Fibroblast of peridontal ligament (primary cell): ENCODE data around the gene LRCH1.
A peak's percentile ranks its signal among the peaks of the same experiment; 100 is the strongest.

Source experiments
- DNase-seq: peaks from one replicate; pipeline ENCODE4 v3.0.0-alpha.2; 2010; ENCODE audit errors: extremely low read depth

LRCH1 gene

DNA sequence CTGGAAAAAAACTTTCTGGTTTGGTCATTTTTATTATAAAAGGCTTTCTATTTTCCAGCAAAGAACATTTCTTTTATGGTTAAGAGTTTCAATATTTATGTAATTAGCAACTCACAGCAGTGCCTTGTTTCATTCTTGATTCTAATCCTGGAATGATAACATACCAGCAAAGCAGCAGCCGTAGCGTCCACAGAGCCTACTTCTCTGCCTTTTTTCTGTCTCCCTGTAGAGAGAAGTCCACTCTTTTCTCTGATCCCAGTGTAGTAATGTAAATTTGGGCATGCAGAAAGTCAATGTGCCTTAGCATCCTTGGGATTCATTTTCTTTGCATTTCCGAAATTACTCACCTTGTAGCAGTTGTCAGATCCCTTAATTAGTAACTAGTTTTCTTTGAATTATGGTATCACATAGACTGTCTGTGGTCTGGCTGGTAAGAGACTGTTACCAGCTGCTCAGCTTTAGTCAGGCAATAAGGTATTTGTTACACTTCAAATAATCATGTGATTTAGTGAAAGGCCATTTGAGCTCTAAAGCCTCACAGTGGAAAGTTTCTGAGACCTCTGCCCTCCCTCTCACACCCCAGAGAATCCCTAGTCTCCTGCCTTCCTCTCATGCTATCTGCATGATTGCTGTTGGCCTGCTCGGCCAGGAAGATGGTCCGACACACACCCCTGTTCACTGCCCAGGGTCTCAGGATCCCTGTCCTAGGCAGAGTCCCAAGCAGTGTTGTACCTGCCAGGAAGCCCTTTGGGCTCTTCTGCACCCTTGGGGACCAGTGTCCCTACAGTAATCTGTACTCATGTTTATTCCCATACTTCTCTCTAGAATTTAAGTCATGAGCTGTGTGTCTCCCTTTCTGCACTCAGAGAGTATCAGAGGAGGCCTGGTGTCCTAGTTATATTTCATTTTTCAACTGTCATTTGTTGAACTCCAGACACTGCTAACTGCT is 86.3 kb downstream of the LRCH1 start:
- no peak for DNase-seq

DNA sequence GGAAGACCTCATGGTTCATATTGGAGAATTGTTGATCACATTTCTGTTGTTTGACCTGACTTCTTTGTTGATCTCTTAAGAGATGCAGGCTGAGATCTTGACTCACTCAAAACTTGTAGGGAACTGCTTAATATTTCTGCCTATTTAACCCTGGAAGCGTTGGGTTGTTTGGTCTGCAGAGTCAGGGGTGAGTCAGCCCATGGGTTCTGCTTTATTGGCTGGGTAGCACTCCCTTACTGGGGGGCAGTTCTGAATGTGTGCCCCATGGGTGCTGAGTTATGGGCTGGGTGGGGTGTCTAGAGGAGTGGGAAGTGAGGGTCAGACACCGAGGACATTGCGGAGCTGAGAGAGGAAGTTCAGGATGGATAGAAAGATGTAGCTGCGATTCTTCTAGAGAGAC is 87.9 kb downstream of the LRCH1 start:
- no peak for DNase-seq

DNA sequence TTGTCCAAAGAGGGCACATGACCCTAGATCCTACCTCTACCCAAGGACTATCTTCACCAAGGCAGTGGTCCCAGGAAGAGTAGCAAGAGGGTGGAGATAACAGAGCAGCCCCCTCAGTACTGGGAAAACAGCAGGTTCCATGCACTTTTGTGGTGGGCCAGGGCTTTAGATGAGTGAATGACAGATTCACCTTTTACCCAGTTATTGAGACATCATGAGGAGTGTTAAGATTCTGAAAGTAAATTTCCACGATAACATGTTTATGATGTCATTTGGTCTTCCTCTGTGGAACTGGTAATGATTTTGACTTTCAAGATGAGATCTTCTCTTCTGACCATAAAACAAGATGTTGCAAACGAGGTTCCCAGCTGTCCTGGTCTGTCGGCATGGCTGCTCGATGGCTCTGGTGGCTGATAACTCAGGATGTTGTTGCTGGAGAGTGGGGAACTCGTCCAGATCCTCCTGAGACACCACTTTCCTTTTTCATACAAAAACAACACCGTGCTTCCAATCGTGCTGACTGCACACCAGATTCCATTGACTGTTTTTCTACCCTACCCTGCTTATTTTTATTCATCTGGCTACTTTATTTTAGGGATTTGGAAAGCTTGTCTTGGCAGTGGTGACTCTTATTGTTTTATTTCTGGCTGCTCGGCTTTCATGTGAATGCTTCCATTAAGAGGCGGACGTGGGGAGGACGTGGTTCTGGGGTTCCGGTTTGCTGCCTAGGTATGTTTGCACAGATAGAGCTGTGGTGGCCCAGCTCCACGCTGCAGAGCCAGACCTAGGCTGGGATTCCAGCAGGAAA is 88.5 kb downstream of the LRCH1 start:
- no peak for DNase-seq

DNA sequence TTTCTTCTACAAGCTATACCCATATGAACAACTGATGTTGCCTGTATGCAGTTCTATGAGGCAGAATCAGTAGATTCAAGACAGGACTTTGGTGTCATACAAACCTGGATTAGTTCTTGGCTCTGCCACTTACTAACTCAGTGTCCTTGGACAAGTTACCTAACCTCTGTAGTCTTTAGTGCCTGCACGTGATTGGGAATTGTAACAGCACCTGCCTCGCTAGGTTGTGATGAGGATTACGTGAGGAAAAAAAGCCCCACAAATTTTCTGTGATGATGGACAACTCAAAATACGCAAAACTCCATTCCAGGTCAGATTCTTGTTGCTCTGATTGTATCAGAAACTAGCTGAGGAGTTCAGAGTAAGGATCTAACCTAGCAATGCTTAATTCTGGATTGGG is 89.3 kb downstream of the LRCH1 start:
- DNase-seq: no peak

DNA sequence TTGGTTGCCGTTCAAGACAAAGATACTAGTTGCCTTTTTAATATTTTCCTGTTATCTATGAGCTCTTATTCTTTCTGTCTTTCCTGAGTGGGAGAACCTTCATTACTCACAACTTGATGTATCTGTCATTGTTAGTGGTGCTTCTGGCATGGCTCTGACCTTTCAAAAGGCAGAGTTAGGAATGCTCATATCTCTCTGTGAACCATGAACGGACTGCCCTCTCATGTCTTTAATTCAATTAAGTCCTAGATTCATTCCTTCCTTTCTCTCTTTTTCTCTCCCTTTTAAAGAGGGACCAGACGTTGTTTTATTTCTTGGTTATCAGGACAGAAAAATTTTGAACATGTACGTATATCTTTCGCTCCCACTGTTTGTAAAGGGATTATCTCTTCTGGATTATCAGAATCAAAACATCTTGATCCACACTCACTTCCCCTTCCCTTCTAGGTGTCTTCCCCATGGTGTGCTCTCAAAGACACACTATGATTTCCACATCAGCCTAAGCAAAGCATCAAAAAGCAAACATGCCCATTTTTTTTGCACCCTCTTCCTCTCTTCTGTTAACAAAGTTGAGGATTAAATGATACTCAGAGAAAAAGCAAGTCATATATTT is 90.3 kb downstream of the LRCH1 start:
- DNase-seq: no peak

DNA sequence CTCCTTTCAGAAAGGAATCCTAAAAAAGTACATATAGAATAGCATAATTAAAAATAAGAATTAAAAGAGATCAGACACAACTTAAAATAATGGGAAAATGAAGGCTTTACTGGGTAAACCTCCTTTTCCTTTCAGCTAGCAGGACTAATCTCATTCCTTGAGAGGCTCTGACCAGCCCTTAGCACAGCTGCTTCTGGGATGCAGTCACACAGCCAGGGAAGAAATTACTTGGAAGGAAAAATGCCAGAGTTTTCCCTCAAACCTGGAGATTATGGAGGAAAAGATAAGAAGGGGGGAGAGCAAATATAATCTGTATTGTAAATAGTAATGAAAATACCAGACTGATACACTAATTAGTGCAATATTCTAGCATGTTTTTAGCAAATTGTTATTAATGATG is 91.8 kb downstream of the LRCH1 start:
- DNase-seq: no peak

DNA sequence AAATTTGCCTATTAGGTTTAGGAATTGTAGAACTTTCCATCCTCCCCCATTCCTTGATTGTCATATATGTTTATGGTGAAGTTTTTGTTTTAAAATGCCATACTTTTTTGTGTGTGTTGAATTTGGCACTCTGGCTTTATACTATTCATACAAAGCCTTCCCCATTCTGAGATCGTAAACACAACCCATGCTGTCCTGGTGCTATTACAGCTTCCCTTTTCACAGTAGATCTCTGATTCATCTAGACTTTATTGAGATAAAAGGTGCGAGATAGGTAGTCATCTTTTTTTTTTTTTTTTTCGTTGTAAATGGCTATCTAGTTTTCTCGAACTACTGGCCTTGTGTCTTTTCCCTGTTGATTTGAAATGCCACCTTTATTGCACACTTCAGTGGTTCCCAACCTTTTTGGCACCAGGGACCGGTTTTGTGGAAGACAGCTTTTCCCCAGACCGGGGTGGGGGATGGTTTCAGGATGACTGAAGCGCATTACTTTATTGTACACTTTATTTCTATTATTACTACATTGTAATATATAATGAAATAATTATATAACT is 94.6 kb downstream of the LRCH1 start:
- DNase-seq: no peak

DNA sequence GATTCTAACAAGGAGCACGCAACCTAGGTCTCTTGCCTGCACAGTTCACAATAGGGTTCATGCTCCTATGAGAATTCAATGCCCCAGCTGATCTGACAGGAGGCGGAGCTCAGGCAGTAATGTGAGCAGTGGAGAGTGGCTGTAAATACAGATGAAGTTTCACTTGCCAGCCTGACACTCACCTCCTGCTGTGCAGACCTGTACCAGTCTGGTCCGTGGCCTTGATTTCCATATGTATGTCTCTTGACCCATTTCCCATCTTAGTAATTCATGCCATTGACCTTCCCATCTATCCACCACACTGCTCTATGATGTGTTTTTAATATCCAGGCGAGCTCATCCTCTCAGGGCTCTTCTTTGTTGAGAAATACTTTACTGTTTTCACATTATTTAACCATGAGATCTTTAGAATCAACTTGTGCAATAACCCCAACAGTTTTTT is 95.2 kb downstream of the LRCH1 start:
- peak; percentile 56 for DNase-seq

DNA sequence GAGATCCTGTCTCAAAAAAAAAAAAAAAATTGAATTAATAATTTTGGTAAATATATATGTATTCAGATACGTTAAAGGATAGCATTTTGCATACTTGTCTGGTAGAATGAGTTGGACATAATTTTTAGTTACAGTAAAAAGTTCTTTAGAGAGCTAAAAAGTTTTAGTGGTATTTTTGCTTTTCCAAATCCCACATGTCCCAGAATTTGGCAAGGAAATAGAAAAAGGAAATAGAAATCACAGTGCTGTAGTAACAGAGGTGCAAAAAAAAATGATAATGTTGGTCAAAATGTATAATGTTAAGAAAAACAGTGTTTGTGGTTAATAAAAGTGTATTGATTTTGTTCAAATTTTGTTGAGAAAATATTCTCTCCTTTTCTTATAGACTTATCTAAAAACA is 96.8 kb downstream of the LRCH1 start:
- DNase-seq: no peak

DNA sequence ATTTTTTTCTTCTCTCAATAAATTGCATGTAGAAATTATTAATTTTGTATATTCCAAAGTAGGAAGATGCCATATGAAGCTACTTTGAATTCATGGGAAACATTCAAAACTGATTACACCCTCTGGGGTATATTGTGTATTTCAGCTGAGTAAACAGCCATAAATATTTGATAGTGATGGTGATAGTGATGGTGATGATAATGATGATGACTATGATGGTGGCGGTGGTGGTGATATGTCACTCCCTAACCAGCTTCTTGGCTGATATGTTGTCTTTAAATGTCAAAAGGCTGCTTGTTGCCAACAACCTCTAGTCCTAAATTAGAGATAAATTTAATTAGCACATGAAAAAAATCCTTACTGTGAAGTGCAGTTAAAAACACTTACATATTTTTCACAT is 102.0 kb downstream of the LRCH1 start:
- no peak for DNase-seq

DNA sequence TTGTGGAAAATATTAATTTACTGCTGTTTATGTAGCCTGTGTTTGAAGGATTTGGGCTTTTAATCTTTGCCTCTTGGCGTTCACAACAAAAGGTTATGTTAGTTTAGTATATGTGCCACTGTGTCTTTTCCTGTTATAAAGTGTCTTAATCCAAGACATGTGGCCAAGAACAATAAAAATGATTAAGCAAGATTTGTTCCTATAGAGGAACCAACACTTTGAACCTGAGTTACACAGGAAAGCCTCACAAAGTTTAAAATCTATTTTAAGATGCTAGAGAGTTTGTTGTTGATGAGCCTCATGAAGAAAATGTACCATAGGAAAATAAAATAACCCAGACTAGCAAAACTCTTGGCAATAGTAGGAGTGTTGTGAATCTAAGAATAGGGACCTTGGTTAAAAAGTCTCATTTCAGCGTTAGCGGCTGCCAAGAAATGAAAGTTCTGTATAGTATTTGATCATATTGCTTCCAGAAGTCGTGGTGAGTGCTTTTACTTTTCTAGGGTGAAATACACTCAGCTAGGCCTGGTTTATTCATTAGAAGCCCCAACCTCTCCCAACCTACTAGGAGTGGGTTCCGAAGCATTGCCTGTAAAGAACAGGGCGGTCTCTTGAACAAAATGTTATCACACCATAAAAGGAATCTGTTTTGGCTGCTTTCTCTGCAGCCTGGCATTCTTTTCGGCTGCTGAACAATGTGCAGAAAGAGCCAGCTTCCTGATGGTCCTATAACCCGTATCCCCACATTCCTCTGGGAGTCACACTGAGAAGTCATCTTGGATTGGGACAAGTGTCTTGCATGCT is 102.6 kb downstream of the LRCH1 start:
- DNase-seq: peak; percentile 66

DNA sequence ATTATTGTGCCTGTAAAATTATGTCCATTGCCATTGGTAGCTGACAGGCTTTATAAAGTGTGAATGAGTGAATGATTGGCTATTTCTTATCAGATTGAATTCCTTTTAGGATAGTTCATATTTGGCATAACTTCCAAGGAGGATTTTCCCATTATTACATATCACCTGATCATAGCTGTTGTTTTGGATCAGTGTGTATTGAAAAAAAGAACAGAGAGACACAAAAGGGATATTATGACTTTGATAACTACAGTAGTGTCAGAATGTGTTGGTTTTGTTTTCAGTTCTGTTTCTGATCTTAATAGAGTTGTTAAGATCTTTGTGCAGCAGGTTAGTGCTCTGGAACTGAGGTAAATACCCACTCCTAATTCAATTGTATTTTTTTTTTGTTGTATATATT is 103.8 kb downstream of the LRCH1 start:
- no peak for DNase-seq

DNA sequence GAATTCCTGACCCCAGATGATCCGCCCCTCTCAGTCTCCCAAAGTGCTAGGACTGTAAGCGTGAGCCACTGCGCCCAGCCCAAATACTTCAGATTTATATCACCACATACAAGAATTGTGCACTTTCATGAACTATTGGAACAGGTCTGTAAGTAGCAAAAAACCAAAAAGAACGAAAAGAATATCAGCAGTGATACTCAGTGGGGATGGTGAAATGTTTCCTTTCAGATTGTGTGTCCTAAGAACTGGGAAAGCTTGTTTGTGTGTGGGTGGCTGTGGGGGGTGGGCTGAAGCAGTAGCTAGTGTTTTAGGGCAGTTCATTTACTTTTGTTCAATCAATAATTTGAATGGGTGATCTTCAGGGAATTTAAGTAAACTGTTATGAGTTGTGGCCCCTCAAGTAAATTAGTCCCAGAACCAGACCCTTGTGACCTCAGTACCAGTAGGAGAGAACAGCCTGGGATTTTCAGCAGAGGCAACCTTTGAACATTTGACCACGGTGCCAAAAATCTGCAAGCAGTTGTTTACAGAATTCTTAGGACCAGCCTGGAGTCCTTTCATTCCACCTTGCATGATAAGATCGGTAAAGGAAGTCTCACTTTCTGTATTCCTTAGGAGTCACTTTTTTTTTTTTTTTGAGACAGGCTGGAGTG is 106.6 kb downstream of the LRCH1 start:
- DNase-seq: no peak

DNA sequence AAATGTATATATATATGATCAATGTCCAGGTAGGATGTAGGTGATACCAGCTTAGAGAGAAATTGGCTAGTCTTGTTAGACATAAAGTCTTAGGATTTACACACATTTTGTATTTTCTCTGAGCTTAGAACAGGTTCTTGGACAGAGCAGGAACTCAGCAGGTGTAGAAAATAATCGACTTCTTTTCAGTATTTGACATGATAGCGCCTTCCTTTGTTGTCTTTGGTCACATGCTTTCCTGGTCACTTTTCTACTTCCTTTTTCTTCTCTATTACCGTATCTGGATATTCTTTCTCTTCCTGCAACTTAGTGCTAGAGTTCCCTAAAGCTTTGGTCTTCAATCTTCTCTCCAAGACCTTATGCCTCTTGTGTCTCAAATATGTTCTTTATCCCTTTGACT is 107.4 kb downstream of the LRCH1 start:
- no peak for DNase-seq

DNA sequence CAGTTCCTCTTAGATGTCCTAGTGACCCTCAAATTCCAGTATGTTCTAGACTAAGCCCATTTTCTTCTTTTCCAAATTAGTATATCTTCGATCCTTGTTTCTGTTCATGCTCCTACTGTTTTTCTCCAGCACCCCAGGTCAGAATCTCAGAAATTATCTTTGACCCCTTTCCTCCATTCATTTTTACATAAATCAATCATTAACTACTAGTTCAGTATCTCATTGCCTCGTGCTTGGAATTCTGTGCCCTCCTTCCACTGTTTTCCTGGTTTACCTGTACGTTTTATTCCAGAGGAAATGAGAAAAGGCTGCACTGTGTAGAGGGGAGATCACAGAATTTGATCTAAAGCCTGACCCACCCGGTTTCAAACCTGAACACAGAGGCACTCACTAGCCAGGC is 107.9 kb downstream of the LRCH1 start:
- DNase-seq: no peak

DNA sequence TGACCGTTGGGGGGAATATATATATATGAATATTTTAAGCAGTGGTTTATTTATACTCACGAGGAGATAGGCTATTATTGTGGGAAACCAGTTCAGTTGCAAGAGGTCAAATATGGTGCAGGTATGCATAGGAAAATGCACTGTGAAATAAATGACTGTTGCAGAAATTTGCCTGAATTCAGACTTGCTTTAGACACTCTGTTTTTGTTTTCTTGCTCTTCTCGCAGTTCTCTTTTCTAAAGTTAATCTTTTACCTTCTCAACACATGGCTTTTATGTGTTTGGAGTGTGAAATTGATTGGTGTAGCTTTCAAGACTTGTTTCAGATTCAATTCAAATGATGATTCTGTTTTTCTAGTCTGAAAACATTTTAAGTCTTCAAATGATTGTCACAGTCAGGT is 109.7 kb downstream of the LRCH1 start:
- no peak for DNase-seq

DNA sequence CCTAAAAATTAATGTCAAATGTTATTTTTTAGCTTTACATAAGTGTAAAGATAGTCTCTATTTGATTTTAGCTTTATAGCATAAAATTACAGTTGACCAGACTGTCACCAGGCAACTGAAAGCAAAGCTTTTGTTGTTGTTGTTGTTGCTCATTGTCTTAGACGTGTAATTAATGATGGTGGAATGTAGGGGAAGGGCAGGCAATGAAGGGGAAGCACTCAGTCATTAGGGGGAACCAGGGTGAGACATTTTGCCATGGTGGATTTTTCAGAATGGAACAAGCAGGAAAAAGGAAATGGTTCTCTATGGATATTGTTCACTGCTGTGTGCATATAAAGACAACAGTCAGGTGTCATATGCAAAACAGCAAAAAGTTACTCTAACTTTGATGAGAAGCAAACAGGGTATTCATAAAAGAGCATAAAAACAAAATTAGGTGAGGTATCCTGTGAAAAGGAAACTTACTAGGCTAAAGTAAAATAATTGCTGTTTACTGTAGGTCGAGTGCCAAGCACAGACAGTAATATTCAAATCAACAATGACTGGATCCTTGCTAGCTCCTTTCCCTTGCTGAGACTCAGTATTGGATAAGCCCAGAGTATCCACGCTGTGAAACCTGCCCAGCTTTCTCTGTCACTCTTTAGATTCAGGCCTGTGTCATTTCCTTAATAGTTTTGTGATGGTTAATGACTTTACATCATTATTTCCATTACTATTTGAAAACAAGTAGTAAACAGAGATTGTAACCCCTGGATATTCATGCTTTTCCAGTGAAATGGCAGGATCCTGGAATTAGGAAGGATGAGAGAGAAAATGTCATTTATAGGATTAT is 110.5 kb downstream of the LRCH1 start:
- no peak for DNase-seq

DNA sequence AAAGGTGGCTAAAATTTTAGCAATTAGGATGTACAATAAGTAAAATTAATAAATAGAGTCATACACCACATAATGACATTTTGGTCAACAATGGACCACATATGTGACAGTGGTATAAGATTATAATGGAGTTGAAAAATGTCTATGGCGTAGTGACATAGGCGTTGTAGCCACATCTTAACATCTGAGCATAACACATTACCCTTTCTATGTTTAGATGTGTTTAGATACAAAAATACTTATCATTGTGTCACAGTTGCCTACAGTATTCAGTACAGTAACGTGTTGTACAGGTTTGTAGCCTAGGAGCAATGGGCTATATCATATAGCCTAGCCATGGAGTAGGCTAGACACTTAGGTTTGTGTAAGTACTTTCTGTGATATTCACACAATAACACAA is 111.2 kb downstream of the LRCH1 start:
- no peak for DNase-seq

DNA sequence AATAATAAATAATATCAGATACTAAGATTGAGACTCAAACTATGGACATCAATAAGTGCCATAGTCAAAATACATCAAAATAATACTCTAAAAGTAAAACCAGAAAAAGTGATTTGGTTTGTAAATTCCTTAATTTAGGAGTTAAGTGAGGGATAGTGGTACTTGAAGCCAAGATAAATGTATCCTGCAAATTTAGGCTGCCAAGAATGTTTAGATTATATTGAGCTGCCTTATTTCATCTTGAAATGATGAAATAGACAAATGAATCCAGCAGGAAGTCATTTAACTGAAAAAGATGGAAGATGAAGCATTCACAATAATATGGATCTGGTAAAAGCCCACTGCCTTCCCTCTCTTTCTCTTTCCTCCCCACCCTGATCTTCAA is 112.3 kb downstream of the LRCH1 start:
- DNase-seq: peak; percentile 53
